Neural cell (in vitro differentiated cells): Measurements from ENCODE around the gene AIDA. TPM values are rescaled to one million over a fixed set of nuclear protein-coding genes. Genes with fewer than 3 reads are reported as not detected.

Experiments
- H2AFZ ChIP-seq: fragments of 200-600, 300-800 bp; sonication (generic), shearing (Covaris generic); 2 replicates; pipeline ENCODE4 v1.6.0; 2014; ENCODE audit warnings: low read depth, mild to moderate bottlenecking, antibody characterized with exemption, low read length, moderate library complexity
- H3F3A ChIP-seq: fragments of 200-600 bp; shearing (Covaris generic); 2 replicates; pipeline ENCODE4 v1.6.1; 2016; ENCODE audit warnings: mild to moderate bottlenecking, moderate library complexity, mixed read lengths, antibody characterized with exemption, low read length; ENCODE audit not compliant: insufficient read depth, poor library complexity, severe bottlenecking
- H3K27ac ChIP-seq: fragments of 200-600, 300-800 bp; sonication (generic), shearing (Covaris generic); 2 replicates; pipeline ENCODE4 v1.5.1; 2014; ENCODE audit warnings: mild to moderate bottlenecking, low read length, moderate library complexity
- H3K27me3 ChIP-seq: fragments of 300-800, 200-600 bp; sonication (generic), shearing (Covaris generic); 2 replicates; pipeline ENCODE4 v1.6.0; 2014; ENCODE audit warnings: mild to moderate bottlenecking, low read depth, low read length, moderate library complexity; ENCODE audit not compliant: insufficient read depth
- H3K36me3 ChIP-seq: fragments of 300-800, 200-600 bp; sonication (generic), shearing (Covaris generic); 2 replicates; pipeline ENCODE4 v1.5.1; 2014; ENCODE audit warnings: mild to moderate bottlenecking, antibody characterized with exemption, low read length, moderate library complexity; ENCODE audit not compliant: insufficient read depth
- H3K4me2 ChIP-seq: fragments of 300-800, 200-600 bp; sonication (generic), shearing (Covaris generic); 2 replicates; pipeline ENCODE4 v1.6.0; 2014; ENCODE audit warnings: mild to moderate bottlenecking, low read length
- H3K4me3 ChIP-seq: fragments of 300-800, 200-600 bp; sonication (generic), shearing (Covaris generic); 2 replicates; pipeline ENCODE4 v1.5.1; 2014; ENCODE audit warnings: mild to moderate bottlenecking, low read length, moderate library complexity
- H3K79me2 ChIP-seq: fragments of 200-600 bp; shearing (Covaris generic); replicated peaks from 2 replicates; pipeline ENCODE4 v1.6.0; 2014; ENCODE audit warnings: mild to moderate bottlenecking, low read length, moderate library complexity; ENCODE audit not compliant: insufficient read depth
- H3K9ac ChIP-seq: fragments of 300-800, 200-600 bp; sonication (generic), shearing (Covaris generic); 2 replicates; pipeline ENCODE4 v1.6.1; 2016; ENCODE audit warnings: mild to moderate bottlenecking, low read length, mixed read lengths
- H3K9me2 ChIP-seq: fragments of 200-600 bp; shearing (Covaris generic); 2 replicates; pipeline ENCODE4 v1.6.1; 2016; ENCODE audit warnings: mild to moderate bottlenecking, low read length, mixed read lengths; ENCODE audit not compliant: insufficient read depth
- H3K9me3 ChIP-seq: fragments of 200-600, 300-800 bp; sonication (generic), shearing (Covaris generic); 2 replicates; pipeline ENCODE4 v1.6.1; 2016; ENCODE audit warnings: mild to moderate bottlenecking, mixed run types, low read length, moderate library complexity, mixed read lengths
- H4K20me1 ChIP-seq: fragments of 200-600 bp; shearing (Covaris generic); 2 replicates; pipeline ENCODE4 v1.6.1; 2016; ENCODE audit warnings: mild to moderate bottlenecking, mixed run types; ENCODE audit not compliant: insufficient read depth
- EP300 ChIP-seq: fragments of 450-650 bp; conservative IDR thresholded peaks from 2 replicates; pipeline ENCODE4 v1.6.1; 2014; ENCODE audit warnings: antibody characterized with exemption, mild to moderate bottlenecking, moderate library complexity; ENCODE audit not compliant: poor library complexity, severe bottlenecking
- EZH2 ChIP-seq: fragments of 200-600, 300-800 bp; shearing (Covaris generic), sonication (generic); IDR thresholded peaks from 2 replicates; pipeline ENCODE4 v1.6.1; 2014; ENCODE audit warnings: antibody characterized with exemption, low read length, borderline replicate concordance, mild to moderate bottlenecking; ENCODE audit not compliant: insufficient read depth, poor library complexity, severe bottlenecking
- MXI1 ChIP-seq: fragments of 450-650 bp; conservative IDR thresholded peaks from 2 replicates; pipeline ENCODE4 v1.6.1; 2014; ENCODE audit warnings: antibody characterized with exemption, mild to moderate bottlenecking; ENCODE audit not compliant: poor library complexity, severe bottlenecking
- POLR2AphosphoS5 ChIP-seq: IDR thresholded peaks from 2 replicates; pipeline ENCODE4 v1.6.1; 2012
- RAD21 ChIP-seq: fragments of 450-650 bp; conservative IDR thresholded peaks from 2 replicates; pipeline ENCODE4 v1.6.1; 2014; ENCODE audit warnings: antibody characterized with exemption, mild to moderate bottlenecking, moderate library complexity
- SMC3 ChIP-seq: fragments of 450-650 bp; conservative IDR thresholded peaks from 2 replicates; pipeline ENCODE4 v1.6.1; 2014; ENCODE audit warnings: antibody characterized with exemption, mild to moderate bottlenecking, moderate library complexity; ENCODE audit not compliant: poor library complexity
- TAF1 ChIP-seq: IDR thresholded peaks from 2 replicates; pipeline ENCODE4 v1.6.1; 2012; ENCODE audit warnings: low read depth
- polyA plus RNA-seq: library from polyadenylated mRNA; depleted of rRNA; stranded (reverse); fragments of >200 nt; gene quantifications from 2 replicates; pipeline ENCODE4 v1.2.3, GENCODE V29; 2014
- TF ChIP-seq, protein P1 (sequence below): IDR thresholded peaks from 2 replicates; pipeline ENCODE4 v1.6.1; 2012; ENCODE audit warnings: borderline replicate concordance
- TF ChIP-seq, protein P2 (sequence below): fragments of 450-650 bp; IDR thresholded peaks from 2 replicates; pipeline ENCODE4 v1.5.1; 2014; ENCODE audit warnings: antibody characterized with exemption, mild to moderate bottlenecking, moderate library complexity; ENCODE audit not compliant: poor library complexity, severe bottlenecking

Gene AIDA
- polyA plus RNA-seq, 1 donor from 2014 or later, result 13.6 TPM

DNA sequence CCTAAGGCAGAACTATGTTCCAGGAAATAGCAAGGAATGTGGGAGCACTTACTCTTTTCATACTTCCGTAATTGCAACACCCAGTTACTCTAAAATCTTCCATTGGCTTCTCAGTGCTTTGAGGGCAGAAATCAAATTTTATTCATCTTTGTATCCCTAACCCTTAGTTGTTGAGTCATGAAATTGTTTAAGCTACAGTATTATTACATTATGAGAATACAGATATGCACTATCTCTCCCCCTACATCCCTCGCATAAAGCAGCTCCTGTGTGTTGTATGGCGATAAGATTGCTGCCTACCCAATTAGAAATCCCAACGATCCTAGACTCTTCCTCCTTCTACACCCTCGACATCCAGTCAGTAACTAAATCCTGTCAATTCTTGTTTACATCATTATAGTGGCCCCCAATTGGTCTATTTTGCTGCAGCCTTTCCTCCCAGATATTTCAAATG, 2.6 kb downstream of the AIDA start:
- H3K27ac ChIP-seq, result no peak overlapping the region
- TF ChIP-seq TAF1, result no peak
- no peak for TF ChIP-seq SMC3
- TF ChIP-seq RAD21, result no peak
- H3K36me3 ChIP-seq, result no peaks in the 10 kb centered on the region
- H3K79me2 ChIP-seq, result peaks cover 49% of the 10 kb centered on the region
- no peak overlapping the region for H3K4me3 ChIP-seq
- H2AFZ ChIP-seq, result no peak overlapping the region
- H3K9me2 ChIP-seq, result no peaks in the 10 kb centered on the region
- H3K9me3 ChIP-seq, result no peaks in the 10 kb centered on the region
- H3K4me2 ChIP-seq, result no peak overlapping the region
- no peaks in the 10 kb centered on the region for H4K20me1 ChIP-seq
- no peak overlapping the region for H3K9ac ChIP-seq
- no peaks in the 10 kb centered on the region for H3K27me3 ChIP-seq
- no peaks in the 10 kb centered on the region for H3F3A ChIP-seq

DNA sequence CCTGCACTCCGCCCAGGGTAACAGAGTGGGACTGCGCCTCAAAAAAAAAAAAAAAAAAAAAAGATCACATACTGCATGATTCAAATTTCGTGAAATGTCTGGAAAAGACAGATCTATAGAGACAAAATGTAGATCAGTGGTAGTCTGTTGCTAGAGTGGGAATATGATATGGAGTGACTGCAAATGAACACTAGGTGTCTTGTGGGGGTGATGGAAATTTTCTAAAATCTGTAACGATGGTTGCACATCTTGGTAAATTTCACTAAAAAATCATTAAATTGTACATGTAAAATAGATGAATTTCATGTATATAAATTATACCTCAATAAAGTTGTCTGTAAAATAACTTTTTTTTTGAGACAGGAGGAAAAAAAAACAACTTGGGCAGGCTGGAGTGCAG, 5.5 kb downstream of the AIDA start:
- no peak overlapping the region for H2AFZ ChIP-seq
- no peaks in the 10 kb centered on the region for H3F3A ChIP-seq
- H3K9me3 ChIP-seq, result peaks cover 4% of the 10 kb centered on the region
- H3K4me3 ChIP-seq, result no peak overlapping the region
- H3K27me3 ChIP-seq, result no peaks in the 10 kb centered on the region
- H3K4me2 ChIP-seq, result no peak overlapping the region
- no peaks in the 10 kb centered on the region for H3K9me2 ChIP-seq
- H3K9ac ChIP-seq, result no peak overlapping the region
- no peaks in the 10 kb centered on the region for H4K20me1 ChIP-seq
- no peak for TF ChIP-seq POLR2AphosphoS5
- no peak for TF ChIP-seq EZH2
- TF ChIP-seq, protein P1, sequence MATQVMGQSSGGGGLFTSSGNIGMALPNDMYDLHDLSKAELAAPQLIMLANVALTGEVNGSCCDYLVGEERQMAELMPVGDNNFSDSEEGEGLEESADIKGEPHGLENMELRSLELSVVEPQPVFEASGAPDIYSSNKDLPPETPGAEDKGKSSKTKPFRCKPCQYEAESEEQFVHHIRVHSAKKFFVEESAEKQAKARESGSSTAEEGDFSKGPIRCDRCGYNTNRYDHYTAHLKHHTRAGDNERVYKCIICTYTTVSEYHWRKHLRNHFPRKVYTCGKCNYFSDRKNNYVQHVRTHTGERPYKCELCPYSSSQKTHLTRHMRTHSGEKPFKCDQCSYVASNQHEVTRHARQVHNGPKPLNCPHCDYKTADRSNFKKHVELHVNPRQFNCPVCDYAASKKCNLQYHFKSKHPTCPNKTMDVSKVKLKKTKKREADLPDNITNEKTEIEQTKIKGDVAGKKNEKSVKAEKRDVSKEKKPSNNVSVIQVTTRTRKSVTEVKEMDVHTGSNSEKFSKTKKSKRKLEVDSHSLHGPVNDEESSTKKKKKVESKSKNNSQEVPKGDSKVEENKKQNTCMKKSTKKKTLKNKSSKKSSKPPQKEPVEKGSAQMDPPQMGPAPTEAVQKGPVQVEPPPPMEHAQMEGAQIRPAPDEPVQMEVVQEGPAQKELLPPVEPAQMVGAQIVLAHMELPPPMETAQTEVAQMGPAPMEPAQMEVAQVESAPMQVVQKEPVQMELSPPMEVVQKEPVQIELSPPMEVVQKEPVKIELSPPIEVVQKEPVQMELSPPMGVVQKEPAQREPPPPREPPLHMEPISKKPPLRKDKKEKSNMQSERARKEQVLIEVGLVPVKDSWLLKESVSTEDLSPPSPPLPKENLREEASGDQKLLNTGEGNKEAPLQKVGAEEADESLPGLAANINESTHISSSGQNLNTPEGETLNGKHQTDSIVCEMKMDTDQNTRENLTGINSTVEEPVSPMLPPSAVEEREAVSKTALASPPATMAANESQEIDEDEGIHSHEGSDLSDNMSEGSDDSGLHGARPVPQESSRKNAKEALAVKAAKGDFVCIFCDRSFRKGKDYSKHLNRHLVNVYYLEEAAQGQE, result no peak
- TF ChIP-seq EP300, result no peak
- TF ChIP-seq, protein P2, sequence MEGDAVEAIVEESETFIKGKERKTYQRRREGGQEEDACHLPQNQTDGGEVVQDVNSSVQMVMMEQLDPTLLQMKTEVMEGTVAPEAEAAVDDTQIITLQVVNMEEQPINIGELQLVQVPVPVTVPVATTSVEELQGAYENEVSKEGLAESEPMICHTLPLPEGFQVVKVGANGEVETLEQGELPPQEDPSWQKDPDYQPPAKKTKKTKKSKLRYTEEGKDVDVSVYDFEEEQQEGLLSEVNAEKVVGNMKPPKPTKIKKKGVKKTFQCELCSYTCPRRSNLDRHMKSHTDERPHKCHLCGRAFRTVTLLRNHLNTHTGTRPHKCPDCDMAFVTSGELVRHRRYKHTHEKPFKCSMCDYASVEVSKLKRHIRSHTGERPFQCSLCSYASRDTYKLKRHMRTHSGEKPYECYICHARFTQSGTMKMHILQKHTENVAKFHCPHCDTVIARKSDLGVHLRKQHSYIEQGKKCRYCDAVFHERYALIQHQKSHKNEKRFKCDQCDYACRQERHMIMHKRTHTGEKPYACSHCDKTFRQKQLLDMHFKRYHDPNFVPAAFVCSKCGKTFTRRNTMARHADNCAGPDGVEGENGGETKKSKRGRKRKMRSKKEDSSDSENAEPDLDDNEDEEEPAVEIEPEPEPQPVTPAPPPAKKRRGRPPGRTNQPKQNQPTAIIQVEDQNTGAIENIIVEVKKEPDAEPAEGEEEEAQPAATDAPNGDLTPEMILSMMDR, result no peak
- TF ChIP-seq MXI1, result no peak
- peaks cover 45% of the 10 kb centered on the region for H3K79me2 ChIP-seq
- no peaks in the 10 kb centered on the region for H3K36me3 ChIP-seq
- H3K27ac ChIP-seq, result no peak overlapping the region

DNA sequence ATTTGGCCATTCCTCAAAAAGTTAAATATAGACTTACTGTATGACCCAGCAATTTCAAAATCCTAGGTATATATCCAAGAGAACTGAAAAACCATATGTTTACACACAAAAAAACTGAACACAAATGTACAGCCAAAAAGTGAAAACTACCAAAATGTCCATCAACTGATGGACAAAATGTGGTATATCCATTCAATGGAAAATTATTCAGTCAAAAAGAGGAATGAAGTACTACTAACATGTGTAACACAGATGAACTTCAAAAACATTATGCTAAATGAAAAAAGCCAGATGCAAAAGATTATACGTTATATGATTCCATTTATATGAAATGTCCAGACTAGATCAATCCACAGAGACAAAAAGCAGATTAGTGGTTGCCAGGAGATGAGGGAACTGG, 8.0 kb downstream of the AIDA start:
- H4K20me1 ChIP-seq, result no peaks in the 10 kb centered on the region
- peaks cover 27% of the 10 kb centered on the region for H3K79me2 ChIP-seq
- H3K9me2 ChIP-seq, result no peaks in the 10 kb centered on the region
- no peak overlapping the region for H3K4me3 ChIP-seq
- peaks cover 4% of the 10 kb centered on the region for H3K9me3 ChIP-seq
- no peaks in the 10 kb centered on the region for H3K27me3 ChIP-seq
- no peaks in the 10 kb centered on the region for H3F3A ChIP-seq
- H3K4me2 ChIP-seq, result no peak overlapping the region
- no peak overlapping the region for H3K9ac ChIP-seq
- TF ChIP-seq RAD21, result no peak
- TF ChIP-seq, protein P1, result no peak
- H3K36me3 ChIP-seq, result no peaks in the 10 kb centered on the region
- H3K27ac ChIP-seq, result no peak overlapping the region
- no peak overlapping the region for H2AFZ ChIP-seq
